Kidney epithelial cell (primary cell): ENCODE measurements around the gene GPR17. TPM values are rescaled to one million over a fixed set of nuclear protein-coding genes. Genes with fewer than 3 reads are reported as not detected.

ENCODE experiments used
- DNase-seq: peaks from one replicate; pipeline ENCODE4 v3.0.0-alpha.2; 2010; ENCODE audit warnings: low read depth
- H3K27me3 ChIP-seq: 2 replicates; pipeline ENCODE4 v1.6.0; 2011; ENCODE audit warnings: low read length; ENCODE audit not compliant: control insufficient read depth, insufficient read depth
- H3K36me3 ChIP-seq: 2 replicates; pipeline ENCODE4 v1.5.1; 2011; ENCODE audit warnings: low read length; ENCODE audit not compliant: control insufficient read depth, insufficient read depth
- H3K4me3 ChIP-seq: 2 replicates; pipeline ENCODE4 v1.5.1; 2011; ENCODE audit warnings: low read depth, mild to moderate bottlenecking, control low read depth, low read length
- CTCF ChIP-seq: IDR thresholded peaks from 2 replicates; pipeline ENCODE4 v1.5.1; 2011; ENCODE audit warnings: mild to moderate bottlenecking, moderate library complexity, low read length, control low read depth, inconsistent platforms; ENCODE audit not compliant: insufficient read depth, poor library complexity, severe bottlenecking
- total RNA-seq: library from RNA; depleted of rRNA; stranded (reverse); fragments of >200 nt; gene quantifications from 2 replicates; pipeline ENCODE4 v1.2.3, GENCODE V29; 2015

Gene GPR17
- total RNA-seq, 1 donor from 2014 or later, result not detected

GRCh38 chr2:127665267-127665893, 19.4 kb downstream of the GPR17 start:
- H3K27me3 ChIP-seq, result peaks cover 28% of the 10 kb centered on the region
- no peak for DNase-seq
- TF ChIP-seq CTCF, result no peak

GRCh38 chr2:127669056-127669455, 23.1 kb downstream of the GPR17 start:
- no peak for TF ChIP-seq CTCF
- no peak for DNase-seq
- H3K4me3 ChIP-seq, result no peak overlapping the region
- no peaks in the 10 kb centered on the region for H3K36me3 ChIP-seq
- peaks cover 18% of the 10 kb centered on the region for H3K27me3 ChIP-seq

More at GRCh38 chr2:127665267-127665893, 19.4 kb downstream of the GPR17 start:
- Histone ChIP-seq H3K36me3 (no peaks in the 10 kb centered on the region), H3K4me3 (no peak overlapping the region)

GRCh38 chr2:127670055-127670956, 24.4 kb downstream of the GPR17 start:
- no peak for TF ChIP-seq CTCF
- H3K27me3 ChIP-seq, result peaks cover 14% of the 10 kb centered on the region
- no peak overlapping the region for H3K4me3 ChIP-seq
- no peaks in the 10 kb centered on the region for H3K36me3 ChIP-seq
- no peak for DNase-seq

- Histone ChIP-seq H3K36me3 (no peaks in the 10 kb centered on the region), H3K27me3 (peaks cover 17% of the 10 kb centered on the region), H3K4me3 (no peak overlapping the region)
- no peak for TF ChIP-seq CTCF
- no peak for DNase-seq
These were observed 25.0 kb downstream of the GPR17 start for GRCh38 chr2:127670957-127671290.

GRCh38 chr2:127671557-127672302, 25.8 kb downstream of the GPR17 start:
- no peak for TF ChIP-seq CTCF
- Histone ChIP-seq H3K4me3 (no peak overlapping the region), H3K36me3 (no peaks in the 10 kb centered on the region), H3K27me3 (peaks cover 18% of the 10 kb centered on the region)
- no peak for DNase-seq
